Embryonic facial prominence (tissue), 1 donor: ENCODE data around the gene CTNND2.

Experiments
- DNase-seq: peaks from one replicate; pipeline ENCODE4 v3.0.0-alpha.2; 2016; ENCODE audit errors: extremely low spot score

Gene CTNND2

DNA sequence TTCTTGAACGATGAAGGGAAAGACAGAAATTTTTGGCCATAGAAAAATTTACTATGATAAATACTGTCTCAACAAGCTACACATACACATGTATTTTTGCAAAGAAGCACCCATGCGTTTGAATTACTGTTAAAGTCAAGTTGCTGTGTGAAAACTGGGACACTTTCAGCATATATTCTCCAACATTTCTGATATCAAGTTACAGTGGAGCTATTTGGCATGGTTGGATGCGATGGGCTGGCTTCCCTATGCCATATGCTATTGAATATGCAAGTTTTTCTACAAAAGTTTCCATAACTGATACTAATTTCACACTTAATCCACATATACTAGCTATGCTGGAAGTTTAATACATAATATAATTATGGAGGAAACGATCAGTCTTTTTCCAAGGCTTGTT is 381.4 kb downstream of the CTNND2 start:
- no peak for DNase-seq

DNA sequence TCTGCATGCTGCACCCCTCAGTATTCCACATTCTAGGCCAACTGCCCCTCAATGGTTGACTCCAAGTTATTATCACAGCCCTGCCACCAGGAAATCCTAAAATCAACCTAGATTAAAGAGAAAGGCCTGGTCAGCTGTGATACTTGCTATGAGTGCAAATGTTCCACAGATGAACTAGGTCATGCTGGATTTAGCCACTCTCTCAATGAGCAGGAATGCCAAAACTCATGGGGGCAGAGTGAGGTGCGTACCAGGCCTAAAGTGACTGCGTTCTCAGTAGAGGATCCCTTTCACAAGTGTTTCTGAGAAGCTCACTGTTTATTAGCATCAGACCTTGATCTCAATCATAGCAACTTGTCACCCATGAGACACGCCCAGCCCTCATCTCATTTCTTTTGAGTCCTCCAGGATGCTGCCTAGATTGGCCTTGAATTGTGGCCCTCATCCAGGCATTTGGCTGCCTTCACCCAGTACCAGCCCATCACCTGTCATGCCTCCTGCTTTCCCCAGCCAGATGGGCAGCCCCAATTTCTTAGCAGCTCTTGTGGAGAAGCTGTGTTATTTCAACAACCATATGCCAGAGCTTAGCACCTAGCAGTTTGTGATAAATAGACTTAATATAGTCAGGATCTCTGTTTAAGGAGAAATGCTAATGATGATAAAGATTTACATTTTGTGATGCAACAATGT is 383.9 kb downstream of the CTNND2 start:
- no peak for DNase-seq

GRCh38 chr5:11519236-11519635 is 385.0 kb downstream of the CTNND2 start:
- no peak for DNase-seq

- no peak for DNase-seq
These were observed 385.6 kb downstream of the CTNND2 start for GRCh38 chr5:11518676-11519075.

DNA sequence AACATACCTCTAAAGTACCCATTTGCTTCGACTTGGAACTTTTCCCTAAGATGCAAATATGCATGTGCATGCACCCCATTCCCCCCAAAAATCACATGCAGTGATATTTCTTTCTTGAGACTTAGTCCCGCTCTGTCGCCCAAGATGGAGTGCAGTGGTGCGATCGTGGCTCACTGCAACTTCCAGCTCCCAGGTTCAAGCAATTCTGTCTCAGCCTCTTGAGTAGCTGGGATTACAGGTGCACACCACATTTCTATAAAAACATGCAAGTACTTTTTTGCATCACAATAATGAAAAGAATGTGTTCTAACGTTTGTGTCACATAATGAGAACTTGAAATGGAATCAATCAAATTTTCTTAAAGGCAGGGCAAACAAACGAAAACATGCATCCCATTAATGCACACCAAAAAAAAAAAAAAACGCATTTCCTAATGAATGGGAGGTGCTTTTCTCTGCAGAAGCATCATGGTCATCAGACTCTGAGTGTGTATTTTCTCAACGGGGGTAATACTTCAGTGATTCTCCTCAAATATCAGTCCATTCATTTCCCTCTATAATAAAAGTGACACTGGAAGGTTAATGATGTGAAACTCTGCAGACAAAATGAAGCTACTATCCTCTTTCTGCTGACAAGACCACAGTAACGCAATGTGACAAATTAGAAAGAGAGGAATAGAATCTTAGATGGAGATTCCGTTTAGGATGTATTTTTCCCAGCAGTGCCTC is 389.4 kb downstream of the CTNND2 start:
- DNase-seq, result no peak

- DNase-seq, result no peak
These were observed 392.4 kb downstream of the CTNND2 start for GRCh38 chr5:11511878-11512277.

GRCh38 chr5:11510889-11511288 is 393.4 kb downstream of the CTNND2 start:
- no peak for DNase-seq

DNA sequence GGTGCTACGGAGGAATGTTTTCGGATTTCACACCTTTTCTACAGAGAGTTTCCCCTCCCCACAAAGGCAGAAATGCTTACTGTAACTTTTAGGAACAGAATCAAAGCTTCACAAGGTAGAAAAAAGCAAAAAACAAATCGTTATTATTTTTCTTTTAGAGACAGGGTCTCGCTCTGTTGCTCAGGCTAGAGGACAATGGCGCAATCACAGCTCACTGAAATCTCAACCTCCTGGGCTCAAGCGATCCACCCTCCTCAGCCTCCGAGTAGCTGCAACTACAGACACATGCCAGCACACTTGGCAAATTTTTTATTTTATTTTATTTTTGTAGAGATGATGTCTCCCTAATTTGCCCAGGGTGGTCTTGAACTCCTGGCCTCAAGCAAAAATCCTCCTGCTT is 394.5 kb downstream of the CTNND2 start:
- no peak for DNase-seq

- DNase-seq, result no peak
These were observed 396.9 kb downstream of the CTNND2 start for GRCh38 chr5:11507156-11507910.

GRCh38 chr5:11504886-11505193 is 399.4 kb downstream of the CTNND2 start:
- no peak for DNase-seq

DNA sequence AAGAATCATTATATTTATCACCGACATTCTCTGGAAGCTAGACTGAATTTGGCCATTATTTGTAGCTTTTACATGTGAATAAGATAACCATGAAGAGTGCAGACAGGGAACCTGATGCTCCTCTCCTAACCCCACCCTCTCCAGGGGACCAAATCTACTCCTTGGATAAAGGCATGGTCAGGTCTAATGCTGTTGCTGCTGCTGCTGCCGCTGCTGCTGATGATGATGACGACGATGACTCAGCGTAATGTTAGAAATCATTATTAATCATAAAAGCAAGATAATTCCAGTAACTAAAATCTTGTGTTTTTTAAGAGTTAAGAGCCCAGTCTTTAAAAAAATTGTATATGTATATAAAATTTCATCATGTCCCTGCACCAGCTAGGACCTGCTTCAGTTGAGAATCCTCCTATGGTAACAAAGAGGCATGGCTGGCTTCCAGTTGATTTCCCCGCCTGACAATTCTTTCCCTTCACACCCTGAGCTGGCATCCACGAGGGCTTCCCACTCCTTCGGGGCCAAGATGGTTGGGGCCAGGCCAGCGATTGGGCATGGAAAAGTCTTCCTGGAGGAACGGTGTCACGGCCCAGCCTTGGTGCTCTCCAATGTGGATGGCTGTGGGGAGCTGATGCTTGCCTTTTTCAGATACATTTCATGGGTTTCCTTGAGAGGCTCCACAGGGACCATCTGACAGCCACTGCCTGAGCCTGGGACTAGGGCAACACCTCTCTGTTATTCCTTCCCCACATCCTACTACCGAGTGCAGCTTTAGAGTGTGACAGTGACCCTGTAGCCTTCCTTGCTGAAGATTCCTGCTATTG is 400.0 kb downstream of the CTNND2 start:
- DNase-seq, result no peak

DNA sequence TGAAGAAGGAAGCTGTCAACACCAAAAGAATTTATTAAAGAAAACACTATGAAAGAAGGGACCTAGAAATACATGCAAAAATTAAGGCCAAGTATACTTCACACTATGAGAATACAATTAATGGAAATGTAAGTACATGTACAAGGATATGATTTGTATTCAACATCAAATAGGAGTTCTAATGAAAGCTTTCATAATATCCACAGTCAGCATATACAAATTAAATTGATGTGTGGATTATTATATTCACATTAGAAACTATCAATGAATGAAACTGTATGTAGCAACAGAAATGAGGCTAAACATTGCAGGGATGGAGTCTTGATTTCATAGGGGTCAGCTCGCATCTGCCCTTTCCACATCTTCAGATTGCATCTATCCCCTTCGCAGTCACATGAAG is 401.5 kb downstream of the CTNND2 start:
- no peak for DNase-seq

DNA sequence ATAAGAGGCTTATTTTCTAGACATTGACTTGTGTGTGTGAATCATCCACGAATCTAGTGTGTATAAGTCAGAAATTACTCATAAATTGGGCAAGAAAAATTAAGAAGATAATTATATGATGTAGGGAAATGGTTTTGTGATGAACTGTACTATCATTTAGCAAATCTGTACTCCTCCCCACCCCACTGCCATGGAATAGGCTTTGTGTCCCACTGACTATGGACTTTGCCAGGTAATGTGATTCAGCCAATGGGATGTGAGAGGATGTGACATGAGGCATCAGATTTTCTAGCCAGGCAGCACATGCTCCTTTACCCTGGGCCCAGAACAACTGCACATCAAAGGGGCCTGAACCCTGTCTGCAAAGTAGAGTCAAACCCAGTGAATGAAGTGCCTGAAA is 406.6 kb downstream of the CTNND2 start:
- DNase-seq, result no peak

- DNase-seq, result no peak
These were observed 408.0 kb downstream of the CTNND2 start for GRCh38 chr5:11496137-11496719.

GRCh38 chr5:11494340-11494739 is 409.9 kb downstream of the CTNND2 start:
- DNase-seq, result no peak

- no peak for DNase-seq
These were observed 412.7 kb downstream of the CTNND2 start for GRCh38 chr5:11491404-11492075.

GRCh38 chr5:11483630-11484029 is 420.6 kb downstream of the CTNND2 start:
- no peak for DNase-seq

DNA sequence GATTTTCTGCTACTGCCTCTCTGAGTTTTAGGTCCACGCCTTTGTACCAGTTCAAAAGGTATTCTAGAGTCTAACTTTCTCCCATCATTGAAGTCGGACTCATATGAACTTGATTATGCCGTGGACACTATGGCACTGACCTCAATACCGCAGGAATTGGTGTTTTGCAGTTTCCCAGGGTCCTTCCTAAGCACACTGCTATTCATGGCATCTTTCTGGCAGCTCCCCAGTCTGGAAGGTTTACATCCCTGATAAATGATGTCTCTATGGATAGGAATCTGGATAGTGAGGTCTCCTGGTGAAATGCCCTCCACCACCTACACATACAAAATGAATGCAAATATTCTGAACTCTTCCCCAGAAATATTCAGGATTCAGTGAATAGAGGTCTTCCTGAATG is 422.2 kb downstream of the CTNND2 start:
- no peak for DNase-seq

DNA sequence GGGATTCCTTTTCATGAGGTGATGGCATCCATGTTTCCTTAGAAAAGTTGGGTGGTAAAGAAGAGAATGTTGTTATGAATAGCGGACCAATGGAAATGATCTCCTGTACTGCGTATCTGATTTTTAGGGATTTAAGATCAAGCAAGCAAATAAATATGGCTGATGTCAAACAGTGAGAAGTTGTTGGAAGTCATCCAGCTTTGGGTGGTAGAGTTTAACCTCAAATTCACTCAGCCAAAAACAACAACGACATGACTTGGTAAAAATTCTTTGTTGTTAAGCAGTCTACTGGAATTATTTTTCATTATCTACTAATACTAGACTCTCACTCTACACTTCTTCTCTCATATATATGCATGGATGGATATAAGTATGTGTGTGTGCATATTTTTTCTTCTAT is 426.5 kb downstream of the CTNND2 start:
- DNase-seq, result no peak

DNA sequence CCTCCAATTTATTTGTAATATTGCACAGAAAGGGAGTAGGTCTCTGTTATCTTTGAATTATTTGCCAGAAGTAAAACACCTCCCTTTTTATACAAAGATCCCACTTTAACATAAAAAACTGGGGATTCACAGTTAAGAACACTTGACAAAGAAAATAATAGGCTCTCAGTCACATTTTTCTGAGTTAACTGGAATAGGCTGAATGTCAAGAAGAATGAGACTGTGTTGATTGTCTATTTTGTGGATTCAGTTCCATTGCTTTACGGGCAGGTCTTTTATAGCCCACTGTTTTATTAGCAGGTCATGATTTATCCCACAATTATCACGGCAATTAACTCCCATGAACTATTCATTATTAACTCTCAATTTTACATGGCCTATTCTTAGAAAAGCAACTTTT is 427.4 kb downstream of the CTNND2 start:
- DNase-seq, result no peak

DNA sequence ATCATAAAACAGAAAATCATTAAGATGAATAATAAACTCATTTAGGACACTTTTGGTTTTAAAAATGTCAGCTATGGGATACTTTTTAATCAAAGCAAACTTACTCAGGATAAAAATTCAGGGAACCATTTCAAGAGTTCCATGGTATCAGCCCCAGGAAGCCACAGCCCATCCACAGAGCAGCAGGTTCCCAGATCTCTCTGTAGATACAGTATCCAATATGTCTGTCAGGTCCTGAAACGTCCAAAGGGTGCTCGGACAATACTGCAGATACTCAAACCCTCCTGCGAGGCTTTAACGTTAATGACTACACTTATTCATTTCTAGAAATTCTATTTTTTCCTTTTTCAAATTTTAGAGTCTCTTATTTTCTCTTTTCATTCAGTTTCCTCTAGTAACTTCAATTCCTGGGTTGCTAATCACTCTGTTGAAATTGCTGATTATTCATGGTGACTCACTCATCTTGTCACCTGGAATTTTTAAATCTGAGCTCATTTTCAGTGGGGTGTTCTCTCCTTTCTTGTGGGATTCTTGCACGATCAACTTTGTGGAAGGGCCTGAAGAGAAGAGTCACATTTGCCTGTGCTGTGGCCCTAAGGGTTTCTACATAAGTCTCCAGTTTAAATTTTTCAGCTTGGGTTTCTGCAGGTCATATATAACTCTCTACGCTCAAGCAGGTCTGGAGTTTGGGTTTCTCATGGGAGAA is 435.8 kb downstream of the CTNND2 start:
- no peak for DNase-seq
